NCI-H524 (cell line): ENCODE results near the gene TELO2.

Experiments used
- DNase-seq, 2 experiments: peaks; one replicate each; lab custom pipeline; 2025; lab: John Stamatoyannopoulos, UW

The TELO2 gene

GRCh38 chr16:1537138-1537577 lies 44.0 kb downstream of the TELO2 start:
- DNase-seq, result no peak

- DNase-seq, result no peak
Measured at GRCh38 chr16:1537763-1538289, 44.7 kb downstream of the TELO2 start.

- peak; percentile 95 to 99 for DNase-seq
Measured at GRCh38 chr16:1538804-1539520, 45.8 kb downstream of the TELO2 start.

GRCh38 chr16:1539720-1540555 lies 46.8 kb downstream of the TELO2 start:
- peak; percentile 35 to 79 for DNase-seq

- DNase-seq, result no peak
Measured at GRCh38 chr16:1540556-1540855, 47.3 kb downstream of the TELO2 start.

GRCh38 chr16:1541293-1542165 lies 48.4 kb downstream of the TELO2 start:
- DNase-seq, result no peak

GRCh38 chr16:1542166-1542500 lies 49.0 kb downstream of the TELO2 start:
- no peak for DNase-seq

- no peak for DNase-seq
Measured at GRCh38 chr16:1542533-1542932, 49.4 kb downstream of the TELO2 start.

- DNase-seq, result peak; percentile 9 to 22
Measured at GRCh38 chr16:1543085-1543896, 50.1 kb downstream of the TELO2 start.

GRCh38 chr16:1545044-1546040 lies 52.2 kb downstream of the TELO2 start:
- DNase-seq, result no peak

GRCh38 chr16:1546430-1546829 lies 53.3 kb downstream of the TELO2 start:
- DNase-seq, result no peak

GRCh38 chr16:1548233-1548632 lies 55.1 kb downstream of the TELO2 start:
- DNase-seq, result no peak

GRCh38 chr16:1548727-1549126 lies 55.6 kb downstream of the TELO2 start:
- no peak for DNase-seq

- no peak for DNase-seq
Measured at GRCh38 chr16:1550069-1550468, 56.9 kb downstream of the TELO2 start.

- no peak for DNase-seq
Measured at GRCh38 chr16:1550696-1551095, 57.5 kb downstream of the TELO2 start.

GRCh38 chr16:1551166-1551565 lies 58.0 kb downstream of the TELO2 start:
- DNase-seq, result no peak

- no peak for DNase-seq
Measured at GRCh38 chr16:1552129-1552528, 59.0 kb downstream of the TELO2 start.

- DNase-seq, result no peak
Measured at GRCh38 chr16:1553946-1554825, 61.0 kb downstream of the TELO2 start.

GRCh38 chr16:1554826-1555445 lies 61.8 kb downstream of the TELO2 start:
- no peak for DNase-seq
